Left ventricle myocardium inferior (tissue), 1 donor: ENCODE data around the gene ZMAT5. TPM values are rescaled to one million over a fixed set of nuclear protein-coding genes. Genes with fewer than 3 reads are reported as not detected.

ENCODE experiments used
- DNase-seq: peaks from one replicate; pipeline ENCODE4 v3.0.0-alpha.2; 2020
- H3K27ac ChIP-seq: fragments of 200-600 bp; replicated peaks from 2 replicates; pipeline ENCODE4 v1.8.0; 2021
- H3K27me3 ChIP-seq: fragments of 200-600 bp; 2 replicates; pipeline ENCODE4 v1.8.0; 2021; ENCODE audit warnings: low read depth
- H3K36me3 ChIP-seq: fragments of 200-600 bp; 2 replicates; pipeline ENCODE4 v1.8.0; 2021
- H3K4me1 ChIP-seq: fragments of 200-600 bp; 2 replicates; pipeline ENCODE4 v1.8.0; 2021
- H3K4me3 ChIP-seq: fragments of 200-600 bp; 2 replicates; pipeline ENCODE4 v1.8.0; 2021; ENCODE audit warnings: mild to moderate bottlenecking, moderate library complexity
- H3K9me3 ChIP-seq: fragments of 200-600 bp; replicated peaks from 2 replicates; pipeline ENCODE4 v1.8.0; 2021
- intact Hi-C: fragments of 100-400 bp; cut with micrococcal nuclease; formaldehyde crosslinking; loops from one replicate; pipeline ENCODE4 v1.11.0; 2022
- total RNA-seq: library from RNA; stranded (reverse); fragmentation: NEBNext Ultra II Directional; extraction: Animal tissue kit (Norgen Biotek cat#: 25700); gene quantifications from one replicate; pipeline ENCODE4 v1.2.1, GENCODE V29; 2021
- TF ChIP-seq, protein P1 (sequence below): fragments of 200-600 bp; IDR thresholded peaks from 2 replicates; pipeline ENCODE4 v1.8.0; 2021; ENCODE audit warnings: antibody characterized with exemption, mild to moderate bottlenecking, borderline replicate concordance
- donor health status: DM: no; HTN: yes; CAD: no; lungs with severe emphysema.

ZMAT5 gene
- total RNA-seq, 1 donor from 2014 or later: 20.6 TPM

DNA sequence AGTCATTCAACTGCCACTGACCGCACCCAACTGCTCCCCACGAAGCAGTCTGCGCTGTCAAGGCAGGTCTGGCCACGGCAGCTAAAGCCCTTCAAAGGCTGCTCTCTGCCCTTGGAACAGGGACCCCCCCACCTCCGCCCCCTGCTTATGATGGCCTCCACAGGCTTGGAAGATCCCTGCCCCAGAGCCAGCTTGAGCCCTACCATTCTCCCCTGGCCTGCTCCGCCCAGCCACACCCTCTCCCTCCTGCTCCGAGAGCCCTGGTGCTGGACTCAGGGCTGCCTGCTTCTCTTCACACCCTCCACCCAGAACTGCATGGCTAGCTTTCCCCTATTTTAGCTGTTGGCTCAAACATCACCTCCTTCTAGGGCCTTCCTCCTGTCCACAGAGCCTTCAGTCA is 19.0 kb downstream of the ZMAT5 start:
- peaks cover 52% of the 10 kb centered on the region for H3K36me3 ChIP-seq
- intact Hi-C loops: no loop called here
- TF ChIP-seq, protein P1, sequence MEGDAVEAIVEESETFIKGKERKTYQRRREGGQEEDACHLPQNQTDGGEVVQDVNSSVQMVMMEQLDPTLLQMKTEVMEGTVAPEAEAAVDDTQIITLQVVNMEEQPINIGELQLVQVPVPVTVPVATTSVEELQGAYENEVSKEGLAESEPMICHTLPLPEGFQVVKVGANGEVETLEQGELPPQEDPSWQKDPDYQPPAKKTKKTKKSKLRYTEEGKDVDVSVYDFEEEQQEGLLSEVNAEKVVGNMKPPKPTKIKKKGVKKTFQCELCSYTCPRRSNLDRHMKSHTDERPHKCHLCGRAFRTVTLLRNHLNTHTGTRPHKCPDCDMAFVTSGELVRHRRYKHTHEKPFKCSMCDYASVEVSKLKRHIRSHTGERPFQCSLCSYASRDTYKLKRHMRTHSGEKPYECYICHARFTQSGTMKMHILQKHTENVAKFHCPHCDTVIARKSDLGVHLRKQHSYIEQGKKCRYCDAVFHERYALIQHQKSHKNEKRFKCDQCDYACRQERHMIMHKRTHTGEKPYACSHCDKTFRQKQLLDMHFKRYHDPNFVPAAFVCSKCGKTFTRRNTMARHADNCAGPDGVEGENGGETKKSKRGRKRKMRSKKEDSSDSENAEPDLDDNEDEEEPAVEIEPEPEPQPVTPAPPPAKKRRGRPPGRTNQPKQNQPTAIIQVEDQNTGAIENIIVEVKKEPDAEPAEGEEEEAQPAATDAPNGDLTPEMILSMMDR: no peak
- no peaks in the 10 kb centered on the region for H3K9me3 ChIP-seq
- H3K4me1 ChIP-seq: no peaks in the 10 kb centered on the region
- H3K27me3 ChIP-seq: no peaks in the 10 kb centered on the region
- no peak overlapping the region for H3K27ac ChIP-seq
- no peak for DNase-seq
- H3K4me3 ChIP-seq: no peak overlapping the region

DNA sequence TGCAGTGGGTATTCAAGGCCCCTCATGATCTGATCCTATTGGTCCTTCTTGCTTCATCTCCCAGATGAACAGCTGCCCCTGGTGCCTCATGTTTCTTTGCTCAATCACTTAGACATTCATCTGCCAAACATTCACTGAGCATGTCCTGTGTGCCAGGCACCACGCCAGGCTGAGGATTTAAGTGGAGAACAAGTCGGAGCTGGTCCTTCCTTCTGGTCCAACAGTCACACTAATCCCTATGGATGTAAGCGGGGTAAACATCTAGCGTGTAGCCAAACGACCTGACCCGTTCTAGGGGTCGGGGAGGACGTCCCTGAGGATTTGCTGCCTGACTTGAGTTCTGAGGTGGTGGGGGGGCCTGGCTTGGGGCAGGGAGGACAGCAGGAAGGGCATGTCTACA is 21.9 kb downstream of the ZMAT5 start:
- intact Hi-C loops: no loop called here
- no peak for DNase-seq
- Histone ChIP-seq H3K4me3 (no peak overlapping the region), H3K36me3 (peaks cover 71% of the 10 kb centered on the region), H3K4me1 (no peaks in the 10 kb centered on the region), H3K27me3 (no peaks in the 10 kb centered on the region), H3K27ac (no peak overlapping the region), H3K9me3 (no peaks in the 10 kb centered on the region)
- TF ChIP-seq, protein P1: no peak

DNA sequence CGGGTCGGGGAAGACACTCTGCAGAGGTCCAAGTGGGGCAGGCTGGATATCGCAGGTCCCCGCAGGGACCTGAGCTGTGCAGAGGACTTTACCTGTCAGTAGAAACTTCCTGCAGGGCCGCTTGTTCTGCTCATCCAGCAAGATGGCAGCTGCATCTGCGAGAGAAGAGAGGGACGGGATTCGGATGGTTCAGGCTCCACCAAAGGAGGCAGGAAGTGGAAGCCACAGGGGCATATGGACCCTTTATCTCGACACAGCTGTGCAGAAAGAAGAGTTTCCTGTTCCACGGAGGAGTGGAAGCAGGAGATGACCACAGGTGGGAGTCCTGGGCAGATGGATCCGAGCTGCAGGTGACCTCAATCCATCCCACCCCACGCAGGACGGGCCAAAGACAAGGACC is 24.5 kb downstream of the ZMAT5 start:
- no peak for DNase-seq
- no peaks in the 10 kb centered on the region for H3K4me1 ChIP-seq
- H3K36me3 ChIP-seq: peaks cover 63% of the 10 kb centered on the region
- H3K9me3 ChIP-seq: no peaks in the 10 kb centered on the region
- no peaks in the 10 kb centered on the region for H3K27me3 ChIP-seq
- intact Hi-C loops: no loop called here
- no peak overlapping the region for H3K27ac ChIP-seq
- TF ChIP-seq, protein P1: no peak
- H3K4me3 ChIP-seq: no peak overlapping the region

DNA sequence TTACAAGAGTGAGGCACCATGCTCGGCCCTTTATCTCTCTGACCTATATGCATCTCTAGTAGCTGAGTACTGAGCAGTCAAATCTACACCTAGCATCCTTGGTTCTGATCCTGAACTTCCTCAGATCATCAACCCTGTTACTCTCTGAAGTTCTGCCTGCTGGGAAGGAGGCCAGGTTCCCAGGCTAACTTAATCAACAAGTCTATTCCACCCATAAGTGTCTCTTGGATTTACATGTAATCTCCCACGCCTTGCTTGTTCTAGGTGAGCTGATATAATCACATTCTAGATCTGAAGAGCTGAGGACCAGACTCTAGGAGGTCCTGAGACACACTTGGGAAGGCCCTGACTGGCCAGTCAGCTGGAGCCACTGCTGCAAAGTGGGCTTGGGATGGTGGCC is 24.9 kb downstream of the ZMAT5 start:
- no peak overlapping the region for H3K27ac ChIP-seq
- intact Hi-C loops: no loop called here
- no peaks in the 10 kb centered on the region for H3K4me1 ChIP-seq
- H3K36me3 ChIP-seq: peaks cover 61% of the 10 kb centered on the region
- H3K27me3 ChIP-seq: no peaks in the 10 kb centered on the region
- TF ChIP-seq, protein P1: no peak
- no peaks in the 10 kb centered on the region for H3K9me3 ChIP-seq
- H3K4me3 ChIP-seq: no peak overlapping the region
- DNase-seq: no peak

DNA sequence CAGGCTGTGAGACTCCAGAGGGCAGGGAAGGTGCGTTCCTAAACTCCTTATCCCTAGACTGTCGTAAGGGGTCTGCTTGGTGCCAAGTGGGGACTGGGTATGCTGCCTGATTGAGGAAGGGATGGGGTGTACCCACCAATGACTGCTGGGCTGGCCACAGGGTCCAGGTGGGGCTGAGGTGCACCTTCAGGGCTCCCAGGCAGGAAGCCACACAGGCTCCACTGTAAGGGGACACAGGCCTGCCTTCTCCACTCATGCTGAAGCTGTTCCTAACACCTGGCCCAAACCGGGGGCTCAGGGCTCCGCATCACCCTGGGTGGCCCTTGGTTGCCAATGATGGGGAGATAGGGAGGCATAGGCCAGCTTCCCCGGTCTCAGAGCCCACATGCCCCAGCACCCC is 26.6 kb downstream of the ZMAT5 start:
- Histone ChIP-seq H3K27me3 (no peaks in the 10 kb centered on the region), H3K27ac (no peak overlapping the region), H3K4me3 (no peak overlapping the region), H3K36me3 (peaks cover 48% of the 10 kb centered on the region), H3K4me1 (no peaks in the 10 kb centered on the region), H3K9me3 (no peaks in the 10 kb centered on the region)
- TF ChIP-seq, protein P1: no peak
- no peak for DNase-seq
- intact Hi-C loops: no loop called here
